Endothelial cell of umbilical vein (primary cell): Measurements from ENCODE around the gene ALK. TPM values are rescaled to one million over a fixed set of nuclear protein-coding genes. Genes with fewer than 3 reads are reported as not detected.

Experiments
- BruUV-seq: library from RNA; stranded (reverse); fragments of 400-500 nt; replicated peaks from 2 replicates; lab custom pipeline; 2021; lab: Mats Ljungman, UMichigan
- CTCF ChIA-PET: fragments of 300-600, 350-600 bp; sonication (Branson Sonifier 250); formaldehyde crosslinking; loops from one replicate; lab custom pipeline; 2021; ENCODE audit warnings: antibody characterized with exemption, inconsistent platforms; lab: Charles Lee
- POLR2A ChIA-PET: fragments of 300-600, 350-600 bp; sonication (Branson Sonifier 250); formaldehyde crosslinking; loops from one replicate; lab custom pipeline; 2021; ENCODE audit warnings: antibody characterized with exemption, inconsistent platforms; lab: Charles Lee
- DNase-seq: peaks from one replicate; pipeline ENCODE4 v3.0.0-alpha.2; 2011; ENCODE audit warnings: low read depth, low spot score
- FAIRE-seq: peaks from 2 replicates; lab custom pipeline; 2011; peaks lifted over from hg19 to GRCh38; lab: Jason Lieb, UNC
- H2AFZ ChIP-seq: 2 replicates; pipeline ENCODE4 v1.6.0; 2012; ENCODE audit warnings: low read depth, low read length, control low read depth, inconsistent platforms
- H3K27ac ChIP-seq: 2 replicates; pipeline ENCODE4 v1.5.1; 2011; ENCODE audit warnings: low read depth, mild to moderate bottlenecking, control low read depth, low read length, moderate library complexity; ENCODE audit not compliant: insufficient read depth
- H3K27me3 ChIP-seq, 2 experiments: 2 replicates each; pipeline versions ENCODE4 v1.6.0 to v1.6.1; 2011; ENCODE audit warnings: low read length in 2 of 2, mixed read lengths in 1 of 2; ENCODE audit not compliant: control insufficient read depth in 2 of 2, insufficient read depth in 2 of 2
- H3K36me3 ChIP-seq, 2 experiments: 2 replicates in 1 of 2; 3 replicates in 1 of 2; pipeline ENCODE4 v1.5.1; 2011; ENCODE audit warnings: low read length in 2 of 2, mild to moderate bottlenecking in 1 of 2, moderate library complexity in 1 of 2; ENCODE audit not compliant: control insufficient read depth in 2 of 2, insufficient read depth in 2 of 2; ENCODE audit errors: extremely low read depth in 1 of 2
- H3K4me1 ChIP-seq: 3 replicates; pipeline ENCODE4 v1.5.1; 2011; ENCODE audit warnings: mild to moderate bottlenecking, low read length; ENCODE audit not compliant: control insufficient read depth, insufficient read depth; ENCODE audit errors: extremely low read depth
- H3K4me2 ChIP-seq: 2 replicates; pipeline ENCODE4 v1.6.1; 2011; ENCODE audit warnings: low read length, control low read depth, mixed read lengths; ENCODE audit not compliant: insufficient read depth
- H3K4me3 ChIP-seq, 3 experiments: fragments of 200-600 bp in 1 of 3; sonication (generic), shearing (Covaris generic) in 1 of 3; replicated peaks in 1 of 3; 2 replicates each; pipeline ENCODE4 v1.5.1; 2011 to 2016; ENCODE audit warnings: control low read depth in 3 of 3, low read length in 3 of 3, mild to moderate bottlenecking in 2 of 3, inconsistent platforms in 1 of 3, low read depth in 1 of 3, moderate library complexity in 1 of 3; ENCODE audit not compliant: insufficient read depth in 1 of 3
- H3K79me2 ChIP-seq: 2 replicates; pipeline ENCODE4 v1.6.0; 2012; ENCODE audit warnings: low read length, inconsistent platforms; ENCODE audit not compliant: control insufficient read depth, insufficient read depth
- H3K9ac ChIP-seq: replicated peaks from 2 replicates; pipeline ENCODE3; 2011; ENCODE audit warnings: low read length, control low read depth; ENCODE audit not compliant: insufficient read depth; ENCODE audit errors: extremely low read depth
- H3K9me1 ChIP-seq: replicated peaks from 3 replicates; pipeline ENCODE4 v1.6.0; 2011; ENCODE audit warnings: mild to moderate bottlenecking, low read length; ENCODE audit not compliant: control insufficient read depth, insufficient read depth; ENCODE audit errors: extremely low read depth
- H3K9me3 ChIP-seq: replicated peaks from 2 replicates; pipeline ENCODE4 v1.5.1; 2012; ENCODE audit warnings: low read length, inconsistent platforms; ENCODE audit not compliant: control insufficient read depth, insufficient read depth
- H4K20me1 ChIP-seq: replicated peaks from 2 replicates; pipeline ENCODE3; 2011; ENCODE audit warnings: mild to moderate bottlenecking, low read length; ENCODE audit not compliant: control insufficient read depth, insufficient read depth; ENCODE audit errors: extremely low read depth
- CTCF ChIP-seq, 2 donors: IDR thresholded peaks; 1 replicate in 1 of 2; 2 replicates in 1 of 2; pipeline ENCODE4 v1.5.1; 2011; ENCODE audit warnings: low read length in 2 of 2, mild to moderate bottlenecking in 2 of 2, moderate library complexity in 2 of 2, control low read depth in 1 of 2, inconsistent platforms in 1 of 2, low read depth in 1 of 2; ENCODE audit not compliant: insufficient read depth in 1 of 2; ENCODE audit errors: extremely low read depth in 1 of 2
- EZH2 ChIP-seq: IDR thresholded peaks from 2 replicates; pipeline ENCODE4 v1.6.1; 2012; ENCODE audit warnings: borderline replicate concordance, low read depth, mild to moderate bottlenecking, moderate library complexity, low read length, inconsistent platforms; ENCODE audit not compliant: severe bottlenecking
- FOS ChIP-seq: IDR thresholded peaks from 2 replicates; pipeline ENCODE4 v1.6.1; 2011; ENCODE audit warnings: mild to moderate bottlenecking, low read length, moderate library complexity, borderline replicate concordance; ENCODE audit not compliant: insufficient read depth
- GATA2 ChIP-seq: IDR thresholded peaks from 2 replicates; pipeline ENCODE4 v1.7.0; 2011; ENCODE audit warnings: low read depth, mild to moderate bottlenecking, moderate library complexity, mixed read lengths, low read length; ENCODE audit not compliant: insufficient read length, insufficient read depth
- JUN ChIP-seq: IDR thresholded peaks from 2 replicates; pipeline ENCODE4 v1.6.1; 2011; ENCODE audit warnings: borderline replicate concordance, low read depth; ENCODE audit not compliant: insufficient read length, insufficient read depth
- MAX ChIP-seq: IDR thresholded peaks from 2 replicates; pipeline ENCODE4 v1.6.1; 2011; ENCODE audit not compliant: insufficient read depth, insufficient read length
- MYC ChIP-seq: IDR thresholded peaks from one replicate; pipeline ENCODE4 v1.6.1; 2011; ENCODE audit warnings: mild to moderate bottlenecking, low read depth, low read length
- POLR2A ChIP-seq: IDR thresholded peaks from 2 replicates; pipeline ENCODE4 v1.6.1; 2012; ENCODE audit warnings: low read depth, mild to moderate bottlenecking, control low read depth, low read length
- POLR2AphosphoS5 ChIP-seq: IDR thresholded peaks from 2 replicates; pipeline ENCODE4 v1.6.1; 2012; ENCODE audit warnings: low read depth, mild to moderate bottlenecking, control low read depth, low read length, moderate library complexity; ENCODE audit not compliant: insufficient read depth
- dilution Hi-C: fragments of 300-500 bp; cut with MboI; formaldehyde crosslinking; loops from one replicate; pipeline ENCODE4 v1.15.0; 2019; ENCODE audit warnings: low sequenced_read_pairs; ENCODE audit not compliant: extremely low pct_ligation_motif_present
- intact Hi-C: fragments of 100-400 bp; cut with micrococcal nuclease; formaldehyde crosslinking; loops from one replicate; pipeline ENCODE4 v1.10.0; 2022
- polyA plus RNA-seq, 4 experiments: library from polyadenylated mRNA; depleted of rRNA in 3 of 4; stranded (reverse) in 3 of 4; unstranded in 1 of 4; fragments of >200 nt; gene quantifications; 2 replicates each; pipeline versions ENCODE4 v1.2.1 to v1.2.3, GENCODE V29; 2011 to 2012; ENCODE audit warnings: missing spikeins in 1 of 4
- total RNA-seq: library from RNA; stranded (reverse); gene quantifications from 2 replicates; pipeline ENCODE4 v1.2.3, GENCODE V29; 2021

ALK gene
- total and polyA plus RNA-seq, 2 donors (not counting 3 experiments of a cell fraction or from before 2014, with no cell fraction given): not detected

DNA sequence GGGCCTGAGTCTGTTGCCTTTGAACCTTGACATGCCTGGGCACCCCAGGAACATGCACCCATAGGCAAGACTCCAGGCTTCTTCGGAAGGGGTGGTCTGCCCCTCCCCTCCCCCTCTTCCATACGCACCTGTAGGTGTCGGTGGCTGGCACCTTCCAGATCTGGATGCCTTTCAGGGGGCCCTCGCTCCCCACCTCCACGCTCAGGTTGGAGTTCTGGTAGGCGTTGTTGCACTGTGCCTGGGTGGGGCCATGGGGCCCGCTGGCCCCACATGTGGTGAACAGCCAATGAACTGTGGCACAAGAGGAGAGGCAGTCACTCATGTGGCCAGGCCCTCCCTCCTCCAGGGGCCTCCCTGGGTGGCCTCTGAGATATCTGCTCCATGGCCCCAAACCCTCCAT, 670.4 kb downstream of the ALK start:
- H3K27me3 ChIP-seq: peaks cover 5% of the 10 kb centered on the region in 2 experiments
- H3K4me1 ChIP-seq: no peaks in the 10 kb centered on the region
- no peaks in the 10 kb centered on the region for H3K36me3 ChIP-seq
- ChIA-PET POLR2A (no interaction called here), CTCF (interaction anchor here (0.9 to 1.0 kb wide), 2 partner anchors 10 to 59 kb away, joined by 3 read pairs; no protein-coding TSS in a partner anchor)
- no peaks in the 10 kb centered on the region for H3K79me2 ChIP-seq
- BruUV-seq: no TSS peak
- TF ChIP-seq EZH2: no peak
- TF ChIP-seq MAX: no peak
- no peak for TF ChIP-seq POLR2A
- no peak for TF ChIP-seq MYC
- no peak for TF ChIP-seq GATA2
- no peak for TF ChIP-seq FOS
- TF ChIP-seq JUN: no peak
- no peaks in the 10 kb centered on the region for H3K9me3 ChIP-seq
- no peak overlapping the region for H3K4me3 ChIP-seq
- DNase-seq (no peak), FAIRE-seq (no peak)
- dilution Hi-C loops (no loop called here), intact Hi-C loops (no loop called here)
- H3K9ac ChIP-seq: no peak overlapping the region
- H2AFZ ChIP-seq: no peak overlapping the region
- no peak overlapping the region for H3K27ac ChIP-seq
- no peaks in the 10 kb centered on the region for H3K9me1 ChIP-seq
- H3K4me2 ChIP-seq: no peak overlapping the region
- no peaks in the 10 kb centered on the region for H4K20me1 ChIP-seq

- no peaks in the 10 kb centered on the region for H3K79me2 ChIP-seq
- dilution Hi-C loops (no loop called here), intact Hi-C loops (no loop called here)
- no TSS peak for BruUV-seq
- CTCF ChIA-PET: interaction anchor here (1.0 to 1.9 kb wide), 5 partner anchors 9 to 60 kb away, joined by 3 to 5 read pairs (median 3); no protein-coding TSS in a partner anchor
- DNase-seq: no peak
- H3K4me2 ChIP-seq: no peak overlapping the region
- H3K9me1 ChIP-seq: no peaks in the 10 kb centered on the region
- H3K4me3 ChIP-seq: no peak overlapping the region
- H4K20me1 ChIP-seq: no peaks in the 10 kb centered on the region
- H3K9me3 ChIP-seq: no peaks in the 10 kb centered on the region
- no peaks in the 10 kb centered on the region for H3K4me1 ChIP-seq
- POLR2A ChIA-PET: no interaction called here
- H3K9ac ChIP-seq: no peak overlapping the region
- FAIRE-seq: no peak
- no peak for TF ChIP-seq GATA2
- TF ChIP-seq MYC: no peak
- no peak for TF ChIP-seq CTCF (IDR thresholded peaks at IDR 0.05; ENCODE audit: extremely low read depth in 1 of 2, insufficient read depth in 1 of 2, low read depth in 1 of 2, low read length in 2 of 2)
- TF ChIP-seq JUN: no peak
- TF ChIP-seq POLR2A: no peak
- no peak for TF ChIP-seq MAX
- TF ChIP-seq EZH2: no peak
- no peak for TF ChIP-seq FOS
- no peak for TF ChIP-seq POLR2AphosphoS5
- no peaks in the 10 kb centered on the region for H3K36me3 ChIP-seq
- no peaks in the 10 kb centered on the region for H3K27me3 ChIP-seq
- H3K27ac ChIP-seq: no peak overlapping the region
- H2AFZ ChIP-seq: no peak overlapping the region
Observed at GRCh38 chr2:29249666-29250253, 671.6 kb downstream of the ALK start.
